GM19463 (cell line): ENCODE measurements around the gene HOXA3.

Experiments
- ATAC-seq: cut with Tn5 transposase; IDR thresholded peaks from one replicate; pipeline ENCODE4 v1.9.1; 2021; ENCODE audit warnings: mild to moderate bottlenecking, moderate library complexity; ENCODE audit not compliant: unreplicated experiment

Gene HOXA3

DNA sequence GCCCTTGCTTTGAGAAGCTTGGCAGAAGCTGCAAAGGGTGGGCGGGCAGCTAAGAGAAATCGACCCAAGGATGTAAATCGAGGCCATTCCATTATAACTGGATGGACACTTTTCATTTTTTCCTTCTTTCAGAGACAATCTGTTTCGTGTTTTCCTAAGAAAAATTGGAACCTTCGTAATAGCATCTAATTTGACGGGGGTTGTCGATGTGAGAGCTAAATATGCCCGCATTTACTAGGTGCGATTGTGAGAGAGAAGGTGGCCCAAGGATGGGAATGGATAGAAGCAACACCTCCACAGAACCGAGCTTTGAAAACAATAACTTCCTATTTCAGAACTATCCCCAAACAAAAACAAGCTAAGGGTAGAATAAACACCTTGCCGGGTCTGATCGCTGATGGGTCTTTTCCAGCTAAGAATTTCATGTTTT is 21.0 kb downstream of the HOXA3 start:
- ATAC-seq, result no peak

DNA sequence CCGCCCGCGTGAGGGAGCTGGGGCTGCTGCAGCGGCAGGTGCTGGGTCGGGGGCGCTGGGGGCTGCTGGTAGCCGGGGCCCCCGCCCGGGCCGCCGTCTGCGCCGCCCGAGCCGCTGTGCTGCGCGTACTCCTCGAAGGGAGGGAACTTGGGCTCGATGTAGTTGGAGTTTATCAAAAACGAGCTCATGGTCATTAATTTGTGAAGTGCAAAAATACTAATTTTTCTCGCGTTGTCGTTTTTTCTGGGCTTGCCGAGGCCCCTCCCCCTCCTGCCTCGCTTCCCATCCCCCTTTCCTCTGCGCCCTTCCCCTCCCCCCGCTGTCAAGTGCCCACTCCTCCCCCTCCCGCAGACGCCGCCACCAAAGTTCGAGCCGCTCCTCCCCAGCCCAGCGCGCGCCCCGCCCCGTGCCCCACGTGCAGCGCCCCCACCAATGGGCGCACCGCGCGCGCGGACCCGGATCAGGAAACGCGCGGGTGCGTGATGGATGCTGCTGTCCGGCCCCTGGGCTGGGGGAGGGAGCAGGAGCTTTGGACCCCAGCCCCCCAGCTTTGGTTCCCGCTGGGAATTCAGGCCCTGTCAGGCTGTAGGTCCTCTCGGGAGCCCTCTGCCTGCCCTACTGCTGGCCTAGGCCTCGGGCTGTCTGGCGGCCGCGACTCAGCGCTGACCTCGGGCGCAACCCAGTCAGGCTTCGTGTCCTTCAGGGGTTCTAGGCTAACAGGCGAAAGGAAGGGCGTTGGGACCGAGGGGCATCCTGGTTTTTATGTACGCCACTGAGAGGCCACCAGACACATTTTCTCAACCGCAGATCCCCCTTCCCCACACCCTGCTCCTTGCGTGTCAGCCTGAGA is 21.6 kb downstream of the HOXA3 start, which contains the start of gene HOXA4:
TSS of gene HOXA4 (minus strand) at position 218 of the 850 bp plus-strand sequence. CDS start at position 194, 24 bp downstream.
- ATAC-seq, result no peak

DNA sequence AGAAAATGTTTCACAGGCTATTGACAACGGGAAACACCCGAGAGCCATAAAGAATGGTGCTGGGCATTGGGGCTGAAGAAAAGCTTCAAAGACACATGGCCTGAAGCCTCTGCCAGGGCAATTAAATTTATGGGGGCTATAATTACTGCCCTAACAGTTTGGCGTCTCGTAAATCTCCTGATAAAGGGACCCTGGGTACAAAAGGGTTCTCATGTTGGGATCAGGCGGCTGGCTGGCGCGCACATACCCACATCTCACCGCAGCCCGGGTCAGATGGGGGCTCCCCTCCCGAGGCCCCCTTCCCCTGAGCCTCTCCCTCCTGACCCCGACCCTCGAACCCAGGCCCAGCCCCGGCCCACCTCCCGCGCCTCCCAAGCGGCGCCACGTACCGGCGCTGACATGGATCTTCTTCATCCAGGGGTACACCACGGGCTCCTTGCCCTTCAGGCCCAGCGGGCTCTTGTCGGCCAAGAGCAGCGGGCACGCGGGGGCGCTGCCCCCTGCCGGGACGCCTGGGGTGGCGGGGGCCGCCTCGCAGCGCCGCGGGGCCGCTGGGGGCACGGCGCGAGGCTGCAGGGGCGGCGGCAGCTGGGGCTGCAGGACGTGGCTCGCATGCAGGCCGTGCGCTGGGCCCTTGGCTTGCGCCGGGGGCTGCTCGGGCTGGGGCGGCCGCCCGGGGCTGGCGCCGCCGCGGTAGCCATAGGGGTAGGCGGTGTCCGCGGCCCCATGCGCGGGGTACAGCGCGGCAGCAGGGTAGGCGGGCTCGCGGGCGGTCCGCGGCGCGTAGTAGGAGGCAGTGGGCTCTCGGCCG is 22.4 kb downstream of the HOXA3 start:
- ATAC-seq, result no peak

DNA sequence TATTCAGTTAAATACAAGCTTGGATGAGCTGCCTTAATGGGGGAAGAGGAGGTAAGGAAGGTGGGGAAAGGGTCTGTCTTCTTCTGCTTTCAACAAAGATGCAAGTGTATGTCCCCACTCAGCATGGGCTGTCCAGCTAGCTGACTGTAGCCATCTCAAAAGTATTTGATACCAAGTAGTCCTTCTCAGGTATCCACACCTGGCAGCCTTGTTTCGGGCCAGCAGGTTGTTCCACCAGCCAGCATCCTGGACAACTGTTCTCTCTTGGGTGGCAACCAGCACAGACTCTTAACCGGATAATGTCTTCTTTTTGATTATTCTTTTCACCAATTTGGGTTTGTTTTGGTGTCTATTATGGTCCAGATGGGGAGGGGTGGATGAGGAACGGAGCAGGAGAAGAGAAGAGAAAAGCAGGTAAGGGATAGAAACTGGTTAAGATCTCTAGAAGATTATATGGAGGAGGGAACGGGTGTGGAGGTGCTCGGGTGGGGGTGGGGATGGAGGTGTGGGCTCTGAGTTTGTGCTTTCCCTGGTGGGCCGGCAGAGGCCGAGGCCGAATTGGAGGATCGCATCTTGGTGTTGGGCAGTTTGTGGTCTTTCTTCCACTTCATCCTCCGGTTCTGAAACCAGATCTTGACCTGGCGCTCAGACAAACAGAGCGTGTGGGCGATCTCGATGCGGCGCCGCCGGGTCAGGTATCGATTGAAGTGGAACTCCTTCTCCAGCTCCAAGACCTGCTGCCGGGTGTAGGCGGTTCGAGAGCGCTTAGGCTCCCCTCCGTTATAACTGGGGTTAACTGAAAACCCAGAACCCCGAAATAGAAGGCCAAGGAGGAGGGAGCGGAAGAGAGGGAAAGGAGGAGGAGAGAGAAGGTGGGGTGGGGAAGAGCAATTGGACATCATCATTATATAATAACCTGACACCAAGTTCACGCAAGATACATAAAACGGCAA is 23.3 kb downstream of the HOXA3 start:
- ATAC-seq, result no peak

DNA sequence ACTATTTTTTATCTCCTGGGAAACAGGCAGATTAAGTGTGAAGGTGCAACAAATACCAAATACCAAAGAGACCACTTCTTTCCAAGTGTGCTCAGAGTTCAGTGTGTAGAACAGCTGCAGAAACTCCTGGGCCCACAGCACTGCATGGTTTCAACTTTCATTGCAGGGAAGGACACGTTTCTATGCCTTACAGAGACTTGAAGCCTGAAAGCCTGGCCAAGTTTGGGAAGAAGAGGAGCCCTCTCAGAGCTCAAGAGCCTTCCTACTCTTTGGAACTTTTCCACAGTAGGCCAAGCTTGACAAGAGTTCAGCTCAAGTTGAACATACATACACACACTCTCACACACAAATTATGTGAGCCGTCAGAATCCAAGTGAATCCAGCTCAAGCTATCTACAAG is 24.3 kb downstream of the HOXA3 start:
- ATAC-seq, result no peak

DNA sequence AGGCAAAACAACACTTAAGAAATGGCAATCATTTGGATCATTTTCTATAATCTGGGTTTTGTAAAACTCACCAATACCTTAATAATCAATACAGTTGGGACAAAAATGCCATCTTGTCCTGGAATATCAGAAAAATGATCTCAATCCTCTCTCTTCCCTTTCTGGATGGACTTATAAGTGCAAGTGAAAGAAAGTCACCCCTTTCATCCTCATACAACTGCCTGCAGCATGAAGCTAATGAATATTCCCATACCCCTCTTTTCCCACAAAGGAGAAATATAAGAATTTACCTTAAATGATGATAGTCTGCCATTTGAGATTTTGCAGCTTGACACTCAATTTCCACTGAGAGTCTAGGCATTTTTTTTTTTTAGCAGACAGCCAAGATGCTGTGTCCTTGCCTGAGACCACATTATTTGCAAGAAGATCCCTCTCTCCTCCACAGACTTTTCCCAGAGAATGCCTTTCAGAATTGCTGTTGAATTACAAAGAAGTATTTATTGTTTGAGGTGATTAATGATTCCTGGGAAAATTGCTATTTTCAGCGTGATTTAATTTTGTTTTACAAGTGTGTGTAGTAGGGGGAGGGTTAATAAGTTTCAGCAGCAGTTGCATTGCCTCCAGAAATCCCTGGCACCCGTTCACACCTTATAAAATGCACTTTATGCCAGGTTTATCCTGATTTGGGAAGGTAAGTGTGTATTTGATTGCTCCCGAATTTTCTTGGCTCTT is 25.6 kb downstream of the HOXA3 start:
- no peak for ATAC-seq

DNA sequence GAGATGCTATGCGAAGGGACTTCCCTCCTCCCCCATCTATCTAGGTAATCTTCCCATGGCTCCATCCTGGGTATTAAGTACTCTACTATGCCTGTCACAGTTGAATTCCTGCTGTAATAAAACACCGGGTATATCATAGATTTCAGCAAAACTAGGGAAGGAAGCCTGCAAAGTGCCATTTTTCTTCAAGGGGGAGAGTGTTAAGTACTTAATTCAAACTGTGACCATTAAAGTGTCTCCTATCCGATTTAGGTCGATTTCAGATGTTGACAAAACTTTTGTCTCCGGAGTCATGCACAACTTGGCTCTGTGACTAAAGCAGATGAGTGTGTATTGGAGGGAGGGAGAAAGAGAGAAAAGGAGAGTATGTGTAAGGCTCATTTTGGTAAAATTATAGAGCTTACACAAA is 26.4 kb downstream of the HOXA3 start:
- ATAC-seq, result no peak

DNA sequence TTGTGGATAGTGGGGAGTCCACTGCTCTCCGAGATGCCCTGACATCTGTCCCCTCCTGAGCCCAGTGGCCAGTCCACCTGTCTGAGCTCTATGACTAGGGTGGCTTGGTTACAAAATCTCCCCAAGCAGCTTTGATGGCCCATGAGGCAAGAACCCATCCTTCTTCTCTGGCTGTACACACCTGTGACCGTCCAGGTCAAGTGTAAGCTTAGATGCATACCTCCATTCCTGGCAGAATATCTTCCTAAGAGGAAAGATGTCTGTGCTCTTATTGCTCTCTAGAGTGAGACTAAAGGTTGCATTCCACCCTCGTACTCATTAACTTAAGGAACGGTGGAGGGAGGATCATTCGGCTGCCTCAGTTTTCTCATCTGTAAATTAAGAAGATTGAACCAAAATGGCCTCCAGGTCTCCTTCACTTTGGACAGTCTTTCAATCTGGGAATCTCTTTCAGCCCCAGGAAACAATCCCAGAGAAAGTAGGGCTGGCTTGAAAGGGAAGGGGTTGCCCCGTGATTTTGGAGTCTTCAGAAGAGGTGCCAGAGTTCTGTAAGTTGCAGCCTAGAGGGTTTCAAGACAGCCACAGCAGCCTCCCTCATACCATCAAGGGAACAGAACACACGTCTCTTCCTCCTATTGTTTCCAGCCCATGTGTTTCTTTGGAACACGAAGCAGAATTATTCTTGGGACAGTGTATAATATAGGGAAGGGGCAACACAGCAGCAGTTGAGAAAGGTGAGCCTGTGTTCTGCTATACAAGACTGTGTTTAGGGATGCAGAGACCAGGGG is 27.3 kb downstream of the HOXA3 start:
- no peak for ATAC-seq

DNA sequence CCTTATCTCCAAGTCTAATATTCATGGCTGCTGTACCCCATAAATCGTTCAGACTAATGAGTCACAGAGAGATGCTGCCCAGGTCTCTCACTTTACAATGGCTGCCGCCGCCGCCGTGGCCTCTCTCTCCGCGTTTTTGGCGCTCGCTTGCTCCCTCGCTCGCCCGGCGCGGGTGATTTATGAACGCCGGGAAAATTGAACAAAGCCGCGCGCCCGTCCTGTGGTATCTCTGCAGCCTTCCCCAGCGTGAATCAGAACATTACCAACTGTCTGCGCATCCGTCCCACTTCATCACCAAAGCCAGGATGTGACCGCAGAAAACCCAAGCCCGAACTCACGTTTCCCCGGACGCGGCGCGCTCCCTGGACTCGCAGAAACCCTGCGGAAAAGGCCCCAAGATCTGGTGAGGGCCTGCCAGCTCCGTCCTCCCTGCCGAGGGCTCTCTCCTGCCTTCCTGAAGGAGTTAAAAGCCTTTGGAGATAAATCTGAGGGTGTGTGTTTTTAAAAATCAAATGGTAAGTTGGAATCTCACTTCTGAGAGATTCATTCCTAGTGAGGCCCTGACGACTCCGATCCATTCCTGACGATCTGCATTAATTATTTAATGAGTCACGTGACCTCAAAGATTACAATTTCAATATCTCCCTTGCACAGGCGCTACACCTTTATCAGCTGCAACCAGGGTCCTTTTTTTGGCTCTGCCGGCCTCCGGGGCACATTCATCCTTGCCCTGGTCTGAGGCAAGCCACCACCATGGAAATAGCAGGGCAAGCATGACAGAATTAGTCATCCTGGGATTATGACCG is 28.1 kb downstream of the HOXA3 start:
- no peak for ATAC-seq

DNA sequence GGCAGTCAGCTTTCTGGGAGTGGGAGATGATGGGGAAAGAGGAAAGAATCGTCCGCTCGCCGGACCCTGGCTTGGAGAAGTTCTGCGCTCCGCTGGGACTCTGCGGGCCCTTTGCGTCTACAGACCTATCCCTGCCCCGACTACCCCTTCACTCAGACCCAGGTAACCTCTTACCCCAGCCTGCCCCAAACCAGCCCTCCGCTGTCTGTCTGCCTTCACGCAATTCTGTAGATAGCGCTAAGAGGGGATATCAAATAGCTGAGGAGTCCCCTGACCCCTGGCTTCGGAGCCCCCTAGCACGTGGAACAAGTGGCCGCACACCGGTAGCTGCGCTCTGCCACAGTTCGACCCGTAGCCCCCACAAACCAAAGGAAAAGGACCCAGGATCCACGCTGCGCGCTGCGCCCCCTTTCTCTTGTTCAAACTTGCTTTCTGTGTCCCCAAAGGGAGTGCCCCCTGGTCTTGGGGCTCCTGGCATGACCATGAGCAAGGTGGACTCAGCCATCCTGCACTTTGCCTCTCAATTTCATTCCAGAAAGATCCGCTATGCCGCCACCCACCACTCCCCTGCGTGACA is 28.8 kb downstream of the HOXA3 start:
- ATAC-seq, result no peak

DNA sequence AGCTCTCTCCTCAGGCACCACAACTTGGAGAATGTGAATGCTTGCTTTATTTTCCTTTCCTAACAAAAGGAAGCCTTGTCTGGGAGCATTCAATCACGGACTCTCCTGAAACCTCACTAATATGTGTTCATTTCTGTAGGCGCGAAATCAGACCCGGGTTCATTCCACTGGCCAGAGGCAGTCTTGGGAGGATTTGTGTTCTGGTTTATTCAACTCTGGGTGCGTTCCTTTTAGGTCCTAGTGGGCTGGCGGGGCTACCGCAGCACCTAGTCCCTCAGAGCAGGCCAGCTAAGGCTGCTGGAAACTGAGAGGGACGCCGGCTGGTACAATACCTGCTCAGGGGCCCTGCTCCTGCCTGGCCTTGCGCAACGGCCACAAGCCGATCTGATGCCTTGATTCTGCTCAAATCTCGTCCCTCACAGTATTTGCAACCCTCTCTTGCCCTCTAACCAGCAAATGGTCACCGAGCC is 29.3 kb downstream of the HOXA3 start:
- no peak for ATAC-seq

DNA sequence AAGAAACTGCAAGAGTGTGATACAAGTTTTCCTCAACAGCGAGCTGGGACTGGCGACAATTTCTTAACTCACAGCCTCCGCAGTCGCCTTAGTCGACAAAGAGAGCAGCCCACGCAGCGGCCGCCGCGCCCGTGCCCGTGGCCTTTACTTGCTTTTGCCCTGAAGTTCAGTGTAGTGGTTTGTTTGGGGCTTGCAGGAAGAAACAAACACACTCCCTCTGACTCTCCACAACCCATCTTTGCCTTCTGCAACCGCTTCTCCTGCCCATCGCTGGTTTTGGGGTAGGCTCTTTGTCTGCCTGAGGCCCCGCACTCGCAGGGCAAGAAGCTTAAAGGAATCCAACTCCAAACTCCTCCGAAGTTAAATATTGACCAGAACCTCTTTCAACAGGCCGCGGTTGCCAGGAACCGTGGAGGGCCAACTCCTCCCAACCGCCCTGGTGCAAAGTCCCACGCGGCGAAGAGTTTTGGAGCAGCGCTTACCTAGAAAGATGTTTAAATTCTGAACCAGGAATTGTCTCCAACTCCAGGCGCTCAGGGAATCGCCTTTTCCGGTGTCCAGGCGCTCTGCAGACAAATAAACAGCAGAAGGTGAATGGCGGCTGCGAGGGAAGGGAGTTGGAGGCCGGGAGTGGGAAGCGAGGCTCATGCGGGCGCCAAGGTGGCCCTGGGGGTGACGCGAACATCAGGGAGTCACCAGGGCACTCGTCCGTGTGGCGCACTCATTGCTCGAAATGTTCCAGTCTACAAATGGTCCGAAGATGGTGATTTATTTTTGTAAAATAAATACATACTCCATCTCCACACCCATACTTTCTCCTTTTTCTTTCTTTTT is 30.1 kb downstream of the HOXA3 start:
- ATAC-seq, result no peak

DNA sequence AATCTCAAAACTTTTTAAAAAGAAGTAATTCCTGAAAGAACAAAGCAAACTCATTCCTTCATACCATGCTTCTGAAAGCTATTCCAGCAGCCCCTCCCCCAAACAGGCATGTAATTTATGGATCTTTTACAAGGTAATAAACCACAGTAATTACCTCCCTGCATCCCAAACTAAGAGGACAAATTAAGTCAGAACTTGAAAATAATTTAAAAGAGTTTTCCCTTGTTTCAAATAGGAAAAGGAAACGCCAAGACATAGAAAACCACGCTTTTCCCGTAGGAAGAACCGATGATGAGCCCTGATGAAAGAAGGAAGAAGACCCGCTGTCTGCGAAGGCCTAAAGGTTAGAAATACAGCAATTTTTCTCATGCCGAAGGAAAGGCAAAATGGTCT is 30.7 kb downstream of the HOXA3 start:
- no peak for ATAC-seq

DNA sequence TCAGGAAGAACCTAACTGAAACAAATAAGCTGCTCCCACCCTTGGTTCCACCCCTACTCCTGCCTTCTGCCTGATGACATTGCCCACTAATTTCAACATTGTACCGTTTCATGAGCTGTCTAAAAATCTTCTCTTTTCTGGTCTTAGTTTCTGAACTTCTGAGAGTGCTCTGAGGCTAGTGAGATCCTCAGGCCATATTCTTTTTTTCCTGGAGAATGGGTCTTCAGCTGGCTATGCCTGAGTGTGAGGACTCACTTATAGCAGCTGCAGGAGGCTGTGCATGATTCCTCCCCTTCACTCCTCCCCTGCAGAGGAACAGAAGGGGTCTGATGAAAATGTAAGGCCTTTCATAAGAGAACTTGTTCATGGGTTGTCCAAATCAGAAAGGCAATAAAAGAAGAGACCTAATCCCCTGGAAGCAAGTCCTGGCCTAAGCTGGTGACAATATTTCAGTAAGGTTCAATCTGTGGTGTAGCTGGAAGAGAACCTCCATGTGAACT is 32.9 kb downstream of the HOXA3 start:
- ATAC-seq, result no peak

DNA sequence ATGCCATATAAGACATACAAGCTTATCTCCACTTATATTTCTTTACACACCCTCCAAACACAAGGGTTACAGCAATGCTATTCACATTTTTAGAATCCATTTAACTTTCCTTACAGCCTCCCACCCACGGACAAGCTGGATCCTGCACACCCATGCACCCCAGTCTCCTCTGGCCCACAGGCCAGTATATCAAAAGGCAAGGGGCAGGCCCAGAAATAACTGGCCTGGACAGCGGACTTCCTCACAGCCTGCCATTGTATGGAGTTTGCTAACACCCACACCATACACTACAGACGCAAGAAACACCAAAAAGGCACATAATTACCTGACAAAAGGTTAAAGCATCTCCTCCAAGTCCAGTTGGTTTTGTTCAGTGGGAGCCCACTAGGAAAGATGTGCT is 33.8 kb downstream of the HOXA3 start:
- ATAC-seq, result no peak

DNA sequence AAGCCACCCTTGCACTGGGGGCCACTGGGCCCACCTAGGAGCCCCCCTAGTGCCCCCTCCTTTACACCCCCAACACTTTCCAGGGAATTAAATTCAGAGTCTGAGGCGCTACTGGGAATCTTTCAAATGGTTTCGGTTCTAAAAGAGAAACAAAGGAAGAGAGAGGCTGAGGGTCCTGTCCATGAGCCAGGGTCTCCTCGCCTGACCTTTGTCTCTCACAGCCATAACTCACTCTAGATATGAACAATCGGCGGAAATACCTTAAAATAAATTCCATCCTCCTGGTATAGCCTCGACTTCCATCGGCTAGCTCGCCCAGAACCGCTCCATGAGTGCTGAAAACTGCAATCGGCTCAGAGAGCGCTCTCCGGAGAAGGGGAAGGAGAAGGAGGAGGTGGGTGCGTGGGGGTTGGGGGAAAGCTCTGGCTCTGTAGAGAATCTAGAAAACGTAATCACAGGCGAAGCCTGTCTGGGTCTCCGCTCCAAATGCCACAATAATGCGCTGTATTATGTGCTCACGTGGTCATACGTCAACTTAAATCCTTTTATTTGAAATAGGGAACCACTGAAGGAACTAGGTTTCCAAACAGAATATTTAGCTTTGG is 34.4 kb downstream of the HOXA3 start:
- no peak for ATAC-seq
